Panc1 (cell line): ENCODE results near the gene EHD2. TPM values are rescaled to one million over a fixed set of nuclear protein-coding genes. Genes with fewer than 3 reads are reported as not detected.

Source experiments
- ATAC-seq: fragments of 200-7000 bp; cut with Tn5 transposase; 2 replicates; pipeline ENCODE4 v1.9.1; 2020; ENCODE audit warnings: mild to moderate bottlenecking, moderate library complexity
- BruUV-seq: library from RNA; stranded (reverse); fragments of 400-500 nt; replicated peaks from 2 replicates; lab custom pipeline; 2021; lab: Mats Ljungman, UMichigan
- CTCF ChIA-PET: fragments of 300-600 bp; sonication (Branson Sonifier 250); formaldehyde crosslinking; loops from one replicate; lab custom pipeline; 2022; ENCODE audit warnings: antibody characterized with exemption; lab: Charles Lee
- POLR2A ChIA-PET: fragments of 300-600 bp; sonication (Branson Sonifier 250); formaldehyde crosslinking; loops from one replicate; lab custom pipeline; 2022; ENCODE audit warnings: antibody characterized with exemption; lab: Charles Lee
- DNase-seq: peaks from one replicate; pipeline ENCODE4 v3.0.0-alpha.2; 2010; ENCODE audit warnings: low read depth, low spot score
- H3K27ac ChIP-seq: 2 replicates; pipeline ENCODE4 v1.5.1; 2011; ENCODE audit warnings: mild to moderate bottlenecking, low read length, inconsistent platforms
- H3K27me3 ChIP-seq: fragments of 200-500 bp; sonication (Bioruptor generic); 2 replicates; pipeline ENCODE4 v1.6.0; 2014; ENCODE audit warnings: low read length, inconsistent platforms; ENCODE audit not compliant: control insufficient read depth, insufficient read depth
- H3K36me3 ChIP-seq: fragments of 200-500 bp; sonication (Bioruptor generic); 2 replicates; pipeline ENCODE4 v1.5.1; 2014; ENCODE audit warnings: inconsistent platforms, mild to moderate bottlenecking, low read length, moderate library complexity; ENCODE audit not compliant: control insufficient read depth, insufficient read depth
- H3K4me1 ChIP-seq: 2 replicates; pipeline ENCODE4 v1.5.1; 2011; ENCODE audit warnings: inconsistent platforms, mild to moderate bottlenecking, low read length, moderate library complexity; ENCODE audit not compliant: control insufficient read depth, insufficient read depth
- H3K4me3 ChIP-seq, 2 experiments: 2 replicates each; pipeline ENCODE4 v1.5.1; 2011 to 2012; ENCODE audit warnings: low read depth in 2 of 2, low read length in 2 of 2, mild to moderate bottlenecking in 2 of 2, inconsistent platforms in 1 of 2, moderate library complexity in 1 of 2
- H3K9me3 ChIP-seq: fragments of 200-500 bp; sonication (Bioruptor generic); 2 replicates; pipeline ENCODE4 v1.5.1; 2014; ENCODE audit warnings: low read depth, mild to moderate bottlenecking, inconsistent platforms, low read length, moderate library complexity; ENCODE audit not compliant: control insufficient read depth, insufficient read depth
- CTCF ChIP-seq: fragments of 450-650 bp; IDR thresholded peaks from 2 replicates; pipeline ENCODE4 v1.5.1; 2017; ENCODE audit warnings: mild to moderate bottlenecking
- POLR2AphosphoS5 ChIP-seq: IDR thresholded peaks from 2 replicates; pipeline ENCODE4 v1.6.1; 2012; ENCODE audit warnings: mild to moderate bottlenecking, low read depth, low read length, moderate library complexity
- SIN3A ChIP-seq: IDR thresholded peaks from 2 replicates; pipeline ENCODE4 v1.6.1; 2012; ENCODE audit warnings: low read depth, mild to moderate bottlenecking, low read length, moderate library complexity, borderline replicate concordance; ENCODE audit not compliant: insufficient read depth
- TCF7L2 ChIP-seq: IDR thresholded peaks from 2 replicates; pipeline ENCODE4 v1.6.1; 2011; ENCODE audit warnings: mild to moderate bottlenecking, low read depth, low read length, inconsistent platforms
- in situ Hi-C: cut with HindIII; loops from 2 replicates; pipeline ENCODE4 v1.10.0; 2016; ENCODE audit warnings: low sequenced_read_pairs, low pct_unique_long_range_greater_than_20kb
- intact Hi-C: fragments of 100-400 bp; cut with micrococcal nuclease; formaldehyde crosslinking; loops from one replicate; pipeline ENCODE4 v1.10.0; 2022; ENCODE audit not compliant: unreplicated experiment
- total RNA-seq: library from RNA; stranded (reverse); gene quantifications from one replicate; pipeline ENCODE4 v1.2.1, GENCODE V29; 2021; ENCODE audit not compliant: unreplicated experiment
- TF ChIP-seq, protein P1 (sequence below), 2 experiments: IDR thresholded peaks; 2 replicates each; pipeline ENCODE4 v1.6.1; 2011 to 2012; ENCODE audit warnings: low read depth in 2 of 2, control low read depth in 1 of 2, low read length in 1 of 2, mild to moderate bottlenecking in 1 of 2, moderate library complexity in 1 of 2; ENCODE audit not compliant: insufficient read depth in 1 of 2

Gene EHD2
- total RNA-seq, 1 experiment from 2014 or later: 41.8 TPM

DNA sequence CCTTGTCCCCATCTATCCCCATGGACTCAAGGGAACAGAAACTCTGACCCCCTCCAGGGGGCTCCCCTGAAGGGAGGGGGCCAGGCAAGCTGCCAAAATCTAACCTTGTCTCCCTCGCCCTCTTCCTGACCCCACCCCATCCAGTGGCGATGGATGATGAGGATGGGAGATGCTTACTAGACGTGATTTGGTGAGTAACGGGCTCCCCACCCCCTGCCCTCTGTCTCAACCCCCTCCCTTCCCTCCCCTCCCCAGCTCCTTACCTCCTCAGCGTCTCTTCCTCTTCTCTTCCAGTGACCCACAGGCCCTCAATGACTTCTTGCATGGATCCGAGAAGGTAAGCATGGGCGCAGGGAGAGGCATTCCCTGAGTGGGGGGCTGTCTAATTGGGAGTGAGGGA is 39.8 kb upstream of the EHD2 start:
- DNase-seq (no peak), ATAC-seq (no peak)
- Histone ChIP-seq H3K36me3 (no peaks in the 10 kb centered on the region), H3K4me1 (no peaks in the 10 kb centered on the region), H3K9me3 (no peaks in the 10 kb centered on the region), H3K27me3 (no peaks in the 10 kb centered on the region), H3K4me3 (no peak overlapping the region), H3K27ac (no peak overlapping the region)
- intact Hi-C loops (no loop called here), in situ Hi-C loops (no loop called here)
- ChIA-PET POLR2A (no interaction called here), CTCF (no interaction called here)
- no TSS peak for BruUV-seq
- TF ChIP-seq CTCF (no peak), POLR2AphosphoS5 (no peak), TCF7L2 (no peak), SIN3A (no peak)
- TF ChIP-seq, protein P1, sequence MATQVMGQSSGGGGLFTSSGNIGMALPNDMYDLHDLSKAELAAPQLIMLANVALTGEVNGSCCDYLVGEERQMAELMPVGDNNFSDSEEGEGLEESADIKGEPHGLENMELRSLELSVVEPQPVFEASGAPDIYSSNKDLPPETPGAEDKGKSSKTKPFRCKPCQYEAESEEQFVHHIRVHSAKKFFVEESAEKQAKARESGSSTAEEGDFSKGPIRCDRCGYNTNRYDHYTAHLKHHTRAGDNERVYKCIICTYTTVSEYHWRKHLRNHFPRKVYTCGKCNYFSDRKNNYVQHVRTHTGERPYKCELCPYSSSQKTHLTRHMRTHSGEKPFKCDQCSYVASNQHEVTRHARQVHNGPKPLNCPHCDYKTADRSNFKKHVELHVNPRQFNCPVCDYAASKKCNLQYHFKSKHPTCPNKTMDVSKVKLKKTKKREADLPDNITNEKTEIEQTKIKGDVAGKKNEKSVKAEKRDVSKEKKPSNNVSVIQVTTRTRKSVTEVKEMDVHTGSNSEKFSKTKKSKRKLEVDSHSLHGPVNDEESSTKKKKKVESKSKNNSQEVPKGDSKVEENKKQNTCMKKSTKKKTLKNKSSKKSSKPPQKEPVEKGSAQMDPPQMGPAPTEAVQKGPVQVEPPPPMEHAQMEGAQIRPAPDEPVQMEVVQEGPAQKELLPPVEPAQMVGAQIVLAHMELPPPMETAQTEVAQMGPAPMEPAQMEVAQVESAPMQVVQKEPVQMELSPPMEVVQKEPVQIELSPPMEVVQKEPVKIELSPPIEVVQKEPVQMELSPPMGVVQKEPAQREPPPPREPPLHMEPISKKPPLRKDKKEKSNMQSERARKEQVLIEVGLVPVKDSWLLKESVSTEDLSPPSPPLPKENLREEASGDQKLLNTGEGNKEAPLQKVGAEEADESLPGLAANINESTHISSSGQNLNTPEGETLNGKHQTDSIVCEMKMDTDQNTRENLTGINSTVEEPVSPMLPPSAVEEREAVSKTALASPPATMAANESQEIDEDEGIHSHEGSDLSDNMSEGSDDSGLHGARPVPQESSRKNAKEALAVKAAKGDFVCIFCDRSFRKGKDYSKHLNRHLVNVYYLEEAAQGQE (IDR thresholded peaks at IDR 0.05; ENCODE audit: insufficient read depth in 1 of 2, low read depth in 2 of 2, low read length in 1 of 2): no peak

DNA sequence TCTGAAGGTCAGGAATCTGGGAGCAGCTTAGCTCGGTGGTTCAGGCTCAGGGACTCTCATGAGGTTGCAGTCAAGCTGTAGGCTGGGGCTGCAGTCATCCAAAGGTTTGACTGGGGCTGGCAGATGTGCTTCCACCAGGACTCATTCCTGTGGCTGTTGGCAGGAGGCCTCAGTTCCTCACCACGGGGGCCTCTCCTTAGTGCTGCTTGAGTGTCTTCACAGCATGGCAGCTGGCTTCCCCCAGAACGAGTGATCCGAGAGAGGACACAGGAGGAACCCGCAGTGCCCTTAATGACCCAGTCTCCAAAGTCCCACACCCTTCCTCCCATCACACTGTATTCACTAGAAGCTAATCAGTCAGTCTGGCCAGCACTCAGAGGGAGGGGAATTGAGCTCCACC is 38.7 kb upstream of the EHD2 start:
- DNase-seq: no peak
- no peaks in the 10 kb centered on the region for H3K9me3 ChIP-seq
- no peak overlapping the region for H3K27ac ChIP-seq
- TF ChIP-seq CTCF (no peak), TCF7L2 (no peak), POLR2AphosphoS5 (no peak), SIN3A (no peak)
- TF ChIP-seq, protein P1 (IDR thresholded peaks at IDR 0.05; ENCODE audit: insufficient read depth in 1 of 2, low read depth in 2 of 2, low read length in 1 of 2): no peak
- H3K27me3 ChIP-seq: no peaks in the 10 kb centered on the region
- in situ Hi-C loops: no loop called here
- intact Hi-C loops: no loop called here
- ChIA-PET POLR2A (no interaction called here), CTCF (no interaction called here)
- H3K4me3 ChIP-seq: no peak overlapping the region
- ATAC-seq: no peak
- no peaks in the 10 kb centered on the region for H3K4me1 ChIP-seq
- no peaks in the 10 kb centered on the region for H3K36me3 ChIP-seq
- BruUV-seq: no TSS peak
